ENCODE results near the gene TNFAIP8L1.

TNFAIP8L1 gene

DNA sequence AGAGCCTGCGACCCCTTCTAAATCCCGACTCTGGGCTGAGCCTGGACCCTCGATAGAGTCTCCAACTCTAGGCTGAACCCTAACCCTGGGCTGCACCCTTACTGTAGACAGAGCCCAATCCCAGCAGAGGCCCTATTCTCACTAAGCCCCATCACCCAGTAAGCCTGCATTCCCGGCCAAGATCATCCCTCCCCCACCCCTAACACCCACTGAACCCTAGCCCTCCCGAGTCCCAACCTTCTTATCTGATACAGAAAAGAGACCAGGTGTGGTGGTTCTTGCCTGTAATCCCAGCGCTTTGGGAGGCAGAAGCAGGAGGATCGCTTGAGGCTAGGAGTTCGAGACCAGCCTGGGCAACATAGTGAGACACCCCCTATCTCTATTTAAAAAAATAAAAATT is 2.6 kb upstream of the TNFAIP8L1 start:
- Histone ChIP-seq H3K4me3 (ENCODE audit: extremely low read depth, insufficient read depth, low read length, poor library complexity, severe bottlenecking) (no peak overlapping the region), H3K36me3 (ENCODE audit: control insufficient read depth, insufficient read depth, low read length) (no peaks in the 10 kb centered on the region), H3K9me3 (ENCODE audit: control insufficient read depth, low read length) (no peaks in the 10 kb centered on the region), H3K4me1 (ENCODE audit: control insufficient read depth, insufficient read depth, low read length, poor library complexity, severe bottlenecking) (peaks cover 31% of the 10 kb centered on the region), H3K27ac (ENCODE audit: low read depth, low read length, severe bottlenecking) (no peak overlapping the region)
- WGBS, 2 experiments (ENCODE audit: insufficient coverage in 2 of 2) = 65 to 74% methylated on average over 4 to 8 of the region's 8 CpGs

GRCh38 chr19:4638317-4638716 is 999 bp upstream of the TNFAIP8L1 start:
- WGBS, 2 experiments (ENCODE audit: insufficient coverage in 2 of 2) = 94 to 95% methylated on average over 11 of the region's 11 CpGs
- H3K36me3 ChIP-seq (ENCODE audit: control insufficient read depth, insufficient read depth, low read length) = no peaks in the 10 kb centered on the region
- peaks cover 30% of the 10 kb centered on the region for H3K4me1 ChIP-seq (ENCODE audit: control insufficient read depth, insufficient read depth, low read length, poor library complexity, severe bottlenecking)
- no peaks in the 10 kb centered on the region for H3K9me3 ChIP-seq (ENCODE audit: control insufficient read depth, low read length)
- H3K4me3 ChIP-seq (ENCODE audit: extremely low read depth, insufficient read depth, low read length, poor library complexity, severe bottlenecking) = no peak overlapping the region
- no peak overlapping the region for H3K27ac ChIP-seq (ENCODE audit: low read depth, low read length, severe bottlenecking)

- 34% methylated on average over 28 to 34 of the region's 39 CpGs for WGBS, 2 experiments (ENCODE audit: insufficient coverage in 2 of 2)
- H3K9me3 ChIP-seq (ENCODE audit: control insufficient read depth, low read length) = no peaks in the 10 kb centered on the region
- H3K27ac ChIP-seq (ENCODE audit: low read depth, low read length, severe bottlenecking) = no peak overlapping the region
- H3K4me3 ChIP-seq (ENCODE audit: extremely low read depth, insufficient read depth, low read length, poor library complexity, severe bottlenecking) = peak overlapping the region; percentile 76
- no peaks in the 10 kb centered on the region for H3K36me3 ChIP-seq (ENCODE audit: control insufficient read depth, insufficient read depth, low read length)
- H3K4me1 ChIP-seq (ENCODE audit: control insufficient read depth, insufficient read depth, low read length, poor library complexity, severe bottlenecking) = peaks cover 17% of the 10 kb centered on the region
Observed at GRCh38 chr19:4639531-4640246, 373 bp downstream of the TNFAIP8L1 start.

DNA sequence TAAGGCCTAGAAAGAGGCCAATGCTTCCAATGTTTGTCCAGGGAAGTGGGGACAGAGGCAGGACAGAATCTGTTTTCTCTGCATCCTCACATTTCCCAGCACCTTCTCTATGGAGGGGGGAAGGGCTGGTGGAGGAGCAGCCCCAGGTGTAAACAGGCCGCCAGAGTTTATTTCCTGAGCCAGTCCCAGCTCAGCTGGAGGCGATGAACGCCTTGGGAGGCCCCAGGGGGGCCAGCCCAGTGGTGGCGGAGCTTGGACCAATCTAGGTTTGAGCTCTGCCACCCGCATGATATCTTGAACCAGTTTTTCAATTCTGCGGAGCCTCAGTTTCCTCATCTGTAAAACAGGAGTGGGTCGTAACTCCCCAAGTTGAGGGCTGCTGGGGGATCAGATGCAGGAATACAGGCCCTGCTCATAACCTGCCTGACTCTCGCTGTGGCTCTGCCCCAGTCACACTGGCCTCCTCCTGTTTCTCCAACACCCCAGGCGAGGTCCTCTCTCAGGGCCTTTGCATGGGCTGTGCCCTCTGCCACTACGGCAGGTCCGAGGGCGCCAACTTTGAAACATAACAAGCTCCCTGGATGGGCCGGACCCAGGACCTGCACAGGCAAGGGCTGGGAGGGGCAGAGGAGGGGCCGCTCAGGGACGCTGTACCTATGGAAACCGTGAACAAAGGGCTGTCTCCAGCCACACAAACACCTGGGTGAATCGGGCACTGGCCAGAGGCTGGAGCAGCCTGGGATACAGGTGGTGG is 1.1 kb downstream of the TNFAIP8L1 start:
- 85 to 87% methylated on average over 13 to 17 of the region's 17 CpGs for WGBS, 2 experiments (ENCODE audit: insufficient coverage in 2 of 2)
- H3K36me3 ChIP-seq (ENCODE audit: control insufficient read depth, insufficient read depth, low read length) = no peaks in the 10 kb centered on the region
- H3K4me1 ChIP-seq (ENCODE audit: control insufficient read depth, insufficient read depth, low read length, poor library complexity, severe bottlenecking) = peaks cover 14% of the 10 kb centered on the region
- H3K9me3 ChIP-seq (ENCODE audit: control insufficient read depth, low read length) = no peaks in the 10 kb centered on the region
- peak overlapping the region; percentile 76 for H3K4me3 ChIP-seq (ENCODE audit: extremely low read depth, insufficient read depth, low read length, poor library complexity, severe bottlenecking)
- H3K27ac ChIP-seq (ENCODE audit: low read depth, low read length, severe bottlenecking) = no peak overlapping the region

- H3K9me3 ChIP-seq (ENCODE audit: control insufficient read depth, low read length) = no peaks in the 10 kb centered on the region
- H3K36me3 ChIP-seq (ENCODE audit: control insufficient read depth, insufficient read depth, low read length) = no peaks in the 10 kb centered on the region
- no peak overlapping the region for H3K27ac ChIP-seq (ENCODE audit: low read depth, low read length, severe bottlenecking)
- 90 to 91% methylated on average over 12 to 14 of the region's 14 CpGs for WGBS, 2 experiments (ENCODE audit: insufficient coverage in 2 of 2)
- H3K4me3 ChIP-seq (ENCODE audit: extremely low read depth, insufficient read depth, low read length, poor library complexity, severe bottlenecking) = no peak overlapping the region
- peaks cover 7% of the 10 kb centered on the region for H3K4me1 ChIP-seq (ENCODE audit: control insufficient read depth, insufficient read depth, low read length, poor library complexity, severe bottlenecking)
Observed at GRCh38 chr19:4641132-4641531, 1.8 kb downstream of the TNFAIP8L1 start.

GRCh38 chr19:4642625-4643024 is 3.3 kb downstream of the TNFAIP8L1 start:
- no peak overlapping the region for H3K27ac ChIP-seq (ENCODE audit: low read depth, low read length, severe bottlenecking)
- H3K36me3 ChIP-seq (ENCODE audit: control insufficient read depth, insufficient read depth, low read length) = no peaks in the 10 kb centered on the region
- no peaks in the 10 kb centered on the region for H3K9me3 ChIP-seq (ENCODE audit: control insufficient read depth, low read length)
- 97 to 98% methylated on average over 4 to 6 of the region's 6 CpGs for WGBS, 2 experiments (ENCODE audit: insufficient coverage in 2 of 2)
- H3K4me3 ChIP-seq (ENCODE audit: extremely low read depth, insufficient read depth, low read length, poor library complexity, severe bottlenecking) = no peak overlapping the region
- H3K4me1 ChIP-seq (ENCODE audit: control insufficient read depth, insufficient read depth, low read length, poor library complexity, severe bottlenecking) = peaks cover 7% of the 10 kb centered on the region

DNA sequence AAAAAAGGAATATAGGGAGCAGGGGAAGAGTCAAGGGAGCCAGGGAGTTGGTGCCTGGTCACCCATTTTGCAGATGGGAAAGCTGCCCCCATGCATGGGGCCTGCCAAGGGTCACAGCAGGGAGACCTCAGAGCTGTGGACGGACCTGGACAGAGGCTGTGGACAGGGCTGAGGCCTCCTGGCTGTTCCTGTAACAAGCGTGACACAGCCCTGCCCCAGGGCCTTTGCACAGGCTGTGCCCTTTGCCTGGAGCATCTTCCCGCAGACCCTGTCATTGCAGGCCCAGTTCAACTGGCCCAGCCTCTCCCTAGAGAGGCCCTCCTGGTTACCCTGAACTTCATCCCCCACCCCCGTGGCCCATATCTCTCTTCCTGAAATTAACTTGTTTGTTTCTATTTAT is 6.4 kb downstream of the TNFAIP8L1 start:
- Histone ChIP-seq H3K4me1 (ENCODE audit: control insufficient read depth, insufficient read depth, low read length, poor library complexity, severe bottlenecking) (no peaks in the 10 kb centered on the region), H3K9me3 (ENCODE audit: control insufficient read depth, low read length) (no peaks in the 10 kb centered on the region), H3K36me3 (ENCODE audit: control insufficient read depth, insufficient read depth, low read length) (peaks cover 7% of the 10 kb centered on the region), H3K4me3 (ENCODE audit: extremely low read depth, insufficient read depth, low read length, poor library complexity, severe bottlenecking) (no peak overlapping the region), H3K27ac (ENCODE audit: low read depth, low read length, severe bottlenecking) (no peak overlapping the region)
- WGBS, 2 experiments (ENCODE audit: insufficient coverage in 2 of 2) = 80 to 93% methylated on average over 3 of the region's 4 CpGs

DNA sequence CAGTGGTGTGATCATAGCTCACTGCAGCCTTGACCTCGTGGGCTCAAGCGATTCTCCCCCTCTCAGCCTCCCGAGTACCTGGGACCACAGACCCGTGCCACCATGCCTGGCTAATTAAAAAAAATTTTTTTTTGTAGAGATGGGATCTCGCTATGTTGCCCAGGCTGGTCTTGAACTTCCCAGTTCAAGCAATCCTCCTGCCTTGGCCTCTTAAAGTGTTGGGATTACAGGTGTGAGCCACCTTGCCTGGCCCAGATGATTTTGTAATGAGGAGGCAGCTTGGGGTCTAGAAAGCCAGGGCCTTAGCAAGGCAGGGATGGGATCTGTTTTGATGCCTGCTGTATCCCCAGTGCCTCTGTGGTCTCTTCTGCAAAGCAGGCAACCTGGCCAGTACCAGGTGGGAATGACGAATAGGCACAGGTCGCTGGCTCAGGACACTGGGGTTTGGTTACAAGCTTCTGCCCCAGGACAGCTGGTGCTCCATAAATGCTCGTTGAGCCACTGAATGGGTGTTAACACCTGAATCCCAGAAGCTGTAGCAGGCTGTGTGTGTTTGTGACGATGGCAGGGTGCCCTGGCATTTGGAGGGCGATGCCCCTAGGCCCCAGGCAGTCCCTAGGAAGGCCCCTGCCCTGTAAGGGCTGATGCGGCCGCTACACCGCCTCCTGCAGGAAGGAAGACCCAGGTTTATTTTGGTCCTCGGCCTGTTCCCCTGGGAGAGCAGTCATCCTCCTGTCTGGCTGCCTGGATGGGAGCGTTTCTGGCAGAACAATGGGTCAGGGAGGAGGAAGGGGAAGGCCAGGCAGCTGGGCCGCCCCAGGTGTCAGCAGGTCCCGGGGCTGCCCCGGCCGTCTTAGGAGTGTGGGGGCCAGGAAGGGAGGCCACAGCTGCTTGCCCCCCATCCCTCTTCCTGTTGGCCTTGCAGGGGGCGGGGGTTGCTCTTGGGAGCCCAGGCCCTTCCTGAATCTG is 8.6 kb downstream of the TNFAIP8L1 start:
- no peaks in the 10 kb centered on the region for H3K4me1 ChIP-seq (ENCODE audit: control insufficient read depth, insufficient read depth, low read length, poor library complexity, severe bottlenecking)
- no peaks in the 10 kb centered on the region for H3K9me3 ChIP-seq (ENCODE audit: control insufficient read depth, low read length)
- 78 to 86% methylated on average over 14 to 16 of the region's 20 CpGs for WGBS, 2 experiments (ENCODE audit: insufficient coverage in 2 of 2)
- peaks cover 19% of the 10 kb centered on the region for H3K36me3 ChIP-seq (ENCODE audit: control insufficient read depth, insufficient read depth, low read length)
- H3K4me3 ChIP-seq (ENCODE audit: extremely low read depth, insufficient read depth, low read length, poor library complexity, severe bottlenecking) = no peak overlapping the region
- H3K27ac ChIP-seq (ENCODE audit: low read depth, low read length, severe bottlenecking) = no peak overlapping the region

DNA sequence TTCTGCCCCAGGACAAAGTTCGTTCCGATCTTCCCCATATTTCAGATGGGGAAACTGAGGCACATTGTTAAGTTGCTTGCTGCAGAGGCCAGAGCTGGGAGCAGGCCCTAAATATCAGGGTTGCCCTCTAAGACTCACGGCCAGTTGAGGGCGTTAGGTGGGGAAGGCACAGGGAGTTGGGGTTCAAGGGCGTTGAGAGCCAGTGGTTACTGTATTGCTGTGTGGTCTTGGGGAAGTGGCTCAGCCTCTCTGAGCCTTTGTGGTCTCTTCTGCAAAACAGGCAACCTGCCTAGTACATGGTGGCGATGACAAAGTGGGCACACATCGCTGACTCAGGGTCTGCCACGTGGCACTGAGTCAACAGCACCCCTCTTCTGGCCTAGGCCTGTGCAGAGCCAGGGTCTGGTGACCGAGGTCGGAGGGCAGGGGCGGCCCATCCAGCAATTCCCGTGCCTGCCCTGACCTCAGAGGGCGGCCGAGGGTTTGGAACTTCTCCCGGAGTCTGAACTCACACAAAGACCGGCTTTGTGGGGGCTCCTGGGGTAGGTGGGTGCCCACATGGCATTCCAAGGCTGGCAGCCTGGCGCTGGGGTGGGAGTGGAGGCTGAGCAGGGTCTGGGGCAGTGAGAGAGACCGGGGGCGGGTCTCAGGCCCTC is 10.2 kb downstream of the TNFAIP8L1 start:
- WGBS, 2 experiments (ENCODE audit: insufficient coverage in 2 of 2) = 95% methylated on average over 15 to 17 of the region's 19 CpGs
- no peaks in the 10 kb centered on the region for H3K9me3 ChIP-seq (ENCODE audit: control insufficient read depth, low read length)
- H3K27ac ChIP-seq (ENCODE audit: low read depth, low read length, severe bottlenecking) = no peak overlapping the region
- H3K4me1 ChIP-seq (ENCODE audit: control insufficient read depth, insufficient read depth, low read length, poor library complexity, severe bottlenecking) = no peaks in the 10 kb centered on the region
- H3K4me3 ChIP-seq (ENCODE audit: extremely low read depth, insufficient read depth, low read length, poor library complexity, severe bottlenecking) = no peak overlapping the region
- H3K36me3 ChIP-seq (ENCODE audit: control insufficient read depth, insufficient read depth, low read length) = peaks cover 20% of the 10 kb centered on the region

DNA sequence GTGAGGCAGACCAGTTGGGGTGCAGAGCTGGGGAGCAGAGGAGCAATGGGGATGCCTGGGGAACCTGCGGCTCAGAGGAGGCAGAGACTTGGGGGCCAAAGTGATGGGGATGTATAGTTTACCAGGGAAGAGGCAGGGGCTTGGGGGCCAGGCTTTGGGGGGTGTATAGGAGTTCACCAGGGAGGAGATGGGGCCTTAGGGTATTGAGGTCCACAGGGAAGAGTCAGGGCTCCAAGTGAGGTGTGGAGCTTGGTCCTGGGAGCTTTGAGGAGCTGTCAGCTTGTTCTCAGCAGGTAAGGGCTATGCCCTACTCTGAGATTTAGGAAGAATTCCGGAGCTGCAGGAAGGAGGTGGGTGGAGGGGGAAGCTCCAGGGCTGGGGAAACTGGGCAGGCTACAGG is 10.8 kb downstream of the TNFAIP8L1 start:
- Histone ChIP-seq H3K4me3 (ENCODE audit: extremely low read depth, insufficient read depth, low read length, poor library complexity, severe bottlenecking) (no peak overlapping the region), H3K27ac (ENCODE audit: low read depth, low read length, severe bottlenecking) (no peak overlapping the region), H3K4me1 (ENCODE audit: control insufficient read depth, insufficient read depth, low read length, poor library complexity, severe bottlenecking) (no peaks in the 10 kb centered on the region), H3K36me3 (ENCODE audit: control insufficient read depth, insufficient read depth, low read length) (peaks cover 27% of the 10 kb centered on the region), H3K9me3 (ENCODE audit: control insufficient read depth, low read length) (no peaks in the 10 kb centered on the region)
- 86 to 100% methylated on average over 1 to 2 of the region's 2 CpGs for WGBS, 2 experiments (ENCODE audit: insufficient coverage in 2 of 2)
